HepG2 (cell line): ENCODE data around the gene NPPA. TPM values are rescaled to one million over a fixed set of nuclear protein-coding genes. Genes with fewer than 3 reads are reported as not detected.

ENCODE experiments used
- ARID2 ChIP-seq: sonication (generic); formaldehyde crosslinking; IDR thresholded peaks from 2 replicates; pipeline ENCODE4 v1.8.1; 2022; ENCODE audit warnings: mild to moderate bottlenecking, missing genetic modification reagents, borderline replicate concordance
- DR1 ChIP-seq: sonication (generic); formaldehyde crosslinking; IDR thresholded peaks from 2 replicates; pipeline ENCODE4 v1.8.0; 2021; ENCODE audit warnings: mild to moderate bottlenecking, missing genetic modification reagents, inconsistent platforms
- HOMEZ ChIP-seq: IDR thresholded peaks from 2 replicates; pipeline ENCODE4 v1.6.1; 2016; ENCODE audit warnings: low read depth
- TMF1 ChIP-seq: sonication (generic); formaldehyde crosslinking; IDR thresholded peaks from 2 replicates; pipeline ENCODE4 v1.8.1; 2022; ENCODE audit warnings: low read depth, missing genetic modification reagents
- ZBTB2 ChIP-seq: sonication (generic); formaldehyde crosslinking; IDR thresholded peaks from 2 replicates; pipeline ENCODE4 v1.8.0; 2022; ENCODE audit warnings: low read depth, missing genetic modification reagents
- ZBTB4 ChIP-seq: sonication (generic); formaldehyde crosslinking; IDR thresholded peaks from 2 replicates; pipeline ENCODE4 v1.4.0; 2020; ENCODE audit warnings: missing genetic modification reagents, mild to moderate bottlenecking, borderline replicate concordance
- ZKSCAN8 ChIP-seq: IDR thresholded peaks from 2 replicates; pipeline ENCODE4 v1.6.1; 2016; ENCODE audit warnings: borderline replicate concordance, missing genetic modification reagents, missing compliant biosample characterization
- ZNF564 ChIP-seq: sonication (generic); formaldehyde crosslinking; IDR thresholded peaks from 2 replicates; pipeline ENCODE4 v1.8.1; 2023; ENCODE audit warnings: mild to moderate bottlenecking, missing genetic modification reagents
- ZNF772 ChIP-seq: sonication (generic); formaldehyde crosslinking; IDR thresholded peaks from 2 replicates; pipeline ENCODE4 v1.5.0; 2020; ENCODE audit warnings: mild to moderate bottlenecking, missing genetic modification reagents
- ZNF782 ChIP-seq: sonication (generic); formaldehyde crosslinking; IDR thresholded peaks from 2 replicates; pipeline ENCODE4 v1.4.0; 2020; ENCODE audit warnings: missing genetic modification reagents, mild to moderate bottlenecking, borderline replicate concordance
- ZSCAN29 ChIP-seq: sonication (generic); formaldehyde crosslinking; conservative IDR thresholded peaks from 2 replicates; pipeline ENCODE4 v1.4.0; 2020; ENCODE audit warnings: mild to moderate bottlenecking, missing genetic modification reagents
- ZSCAN5A ChIP-seq: sonication (generic); formaldehyde crosslinking; IDR thresholded peaks from 2 replicates; pipeline ENCODE4 v1.8.0; 2022; ENCODE audit warnings: mild to moderate bottlenecking, missing genetic modification reagents, borderline replicate concordance
- polyA plus RNA-seq, 8 experiments: library from polyadenylated mRNA; depleted of rRNA in 3 of 8; stranded (reverse) in 7 of 8; unstranded in 1 of 8; fragments of >200 nt; fragmentation: Illumina TruSeq in 4 of 8; extraction: Trizol in 4 of 8; gene quantifications; 2 replicates each; pipeline versions ENCODE4 v1.2.1 to v1.2.3, GENCODE V29; 2011 to 2016; ENCODE audit warnings: low read depth in 4 of 8, missing spikeins in 1 of 8, mixed read lengths in 1 of 8; ENCODE audit not compliant: insufficient read depth in 1 of 8
- total RNA-seq, 5 experiments: library from RNA; depleted of rRNA; stranded (reverse); fragments of >200 nt; fragmentation: Illumina TruSeq; extraction: Trizol; gene quantifications; 2 replicates each; pipeline ENCODE4 v1.2.3, GENCODE V29; 2016; ENCODE audit warnings: low read depth in 1 of 5
- TF ChIP-seq, protein P1 (sequence below): sonication (generic); formaldehyde crosslinking; IDR thresholded peaks from 2 replicates; pipeline ENCODE4 v1.5.0; 2020; ENCODE audit warnings: mild to moderate bottlenecking, missing genetic modification reagents
- TF ChIP-seq, protein P2 (sequence below): sonication (generic); formaldehyde crosslinking; IDR thresholded peaks from 2 replicates; pipeline ENCODE4 v1.4.0; 2020; ENCODE audit warnings: mild to moderate bottlenecking, missing genetic modification reagents

The NPPA gene
- total and polyA plus RNA-seq, 2 of the 13 experiments (the other 11 are each of a cell fraction or from before 2014, with no cell fraction given), result not detected

- TF ChIP-seq HOMEZ (CRISPR knock-in tag) (no peak), ZSCAN5A (peak; percentile 57; the same call in 1 of the 2 replicates), ZBTB4 (CRISPR knock-in tag) (peak; percentile 81), ZNF772 (peak; percentile 55), ZNF782 (CRISPR knock-in tag) (peak; percentile 83; the same call in 1 of the 2 replicates), ARID2 (CRISPR knock-in tag) (no peak), ZBTB2 (CRISPR knock-in tag) (peak; percentile 91), ZKSCAN8 (no peak), DR1 (peak; percentile 76), TMF1 (CRISPR knock-in tag) (no peak), ZSCAN29 (CRISPR knock-in tag) (no peak), ZNF564 (CRISPR knock-in tag) (peak; percentile 80)
- TF ChIP-seq, protein P1, sequence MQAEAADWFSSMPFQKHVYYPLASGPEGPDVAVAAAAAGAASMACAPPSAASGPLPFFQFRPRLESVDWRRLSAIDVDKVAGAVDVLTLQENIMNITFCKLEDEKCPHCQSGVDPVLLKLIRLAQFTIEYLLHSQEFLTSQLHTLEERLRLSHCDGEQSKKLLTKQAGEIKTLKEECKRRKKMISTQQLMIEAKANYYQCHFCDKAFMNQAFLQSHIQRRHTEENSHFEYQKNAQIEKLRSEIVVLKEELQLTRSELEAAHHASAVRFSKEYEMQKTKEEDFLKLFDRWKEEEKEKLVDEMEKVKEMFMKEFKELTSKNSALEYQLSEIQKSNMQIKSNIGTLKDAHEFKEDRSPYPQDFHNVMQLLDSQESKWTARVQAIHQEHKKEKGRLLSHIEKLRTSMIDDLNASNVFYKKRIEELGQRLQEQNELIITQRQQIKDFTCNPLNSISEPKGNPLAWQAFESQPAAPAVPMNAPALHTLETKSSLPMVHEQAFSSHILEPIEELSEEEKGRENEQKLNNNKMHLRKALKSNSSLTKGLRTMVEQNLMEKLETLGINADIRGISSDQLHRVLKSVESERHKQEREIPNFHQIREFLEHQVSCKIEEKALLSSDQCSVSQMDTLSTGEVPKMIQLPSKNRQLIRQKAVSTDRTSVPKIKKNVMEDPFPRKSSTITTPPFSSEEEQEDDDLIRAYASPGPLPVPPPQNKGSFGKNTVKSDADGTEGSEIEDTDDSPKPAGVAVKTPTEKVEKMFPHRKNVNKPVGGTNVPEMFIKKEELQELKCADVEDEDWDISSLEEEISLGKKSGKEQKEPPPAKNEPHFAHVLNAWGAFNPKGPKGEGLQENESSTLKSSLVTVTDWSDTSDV (CRISPR knock-in tag), result peak; percentile 97
- TF ChIP-seq, protein P2, sequence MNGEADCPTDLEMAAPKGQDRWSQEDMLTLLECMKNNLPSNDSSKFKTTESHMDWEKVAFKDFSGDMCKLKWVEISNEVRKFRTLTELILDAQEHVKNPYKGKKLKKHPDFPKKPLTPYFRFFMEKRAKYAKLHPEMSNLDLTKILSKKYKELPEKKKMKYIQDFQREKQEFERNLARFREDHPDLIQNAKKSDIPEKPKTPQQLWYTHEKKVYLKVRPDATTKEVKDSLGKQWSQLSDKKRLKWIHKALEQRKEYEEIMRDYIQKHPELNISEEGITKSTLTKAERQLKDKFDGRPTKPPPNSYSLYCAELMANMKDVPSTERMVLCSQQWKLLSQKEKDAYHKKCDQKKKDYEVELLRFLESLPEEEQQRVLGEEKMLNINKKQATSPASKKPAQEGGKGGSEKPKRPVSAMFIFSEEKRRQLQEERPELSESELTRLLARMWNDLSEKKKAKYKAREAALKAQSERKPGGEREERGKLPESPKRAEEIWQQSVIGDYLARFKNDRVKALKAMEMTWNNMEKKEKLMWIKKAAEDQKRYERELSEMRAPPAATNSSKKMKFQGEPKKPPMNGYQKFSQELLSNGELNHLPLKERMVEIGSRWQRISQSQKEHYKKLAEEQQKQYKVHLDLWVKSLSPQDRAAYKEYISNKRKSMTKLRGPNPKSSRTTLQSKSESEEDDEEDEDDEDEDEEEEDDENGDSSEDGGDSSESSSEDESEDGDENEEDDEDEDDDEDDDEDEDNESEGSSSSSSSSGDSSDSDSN (CRISPR knock-in tag), result peak; percentile 94
Measured at GRCh38 chr1:11805422-11806306, 41.9 kb downstream of the NPPA start, which contains the start of the genes CLCN6 and MTHFR (continued).
